COR-L47 (cell line): ENCODE data around the gene GEMIN2.
"Not testable (repeated sequence)": the region's sequence is repeated elsewhere in the genome, so short reads cannot be mapped to it uniquely, and the experiment has no call there.

Experiments
- DNase-seq: peaks from one replicate; lab custom pipeline; 2025; lab: John Stamatoyannopoulos, UW

Gene GEMIN2

GRCh38 chr14:39114073-39114838 is at the start of gene GEMIN2:
GEMIN2 (plus strand) TSS chr14:39114323; CDS start chr14:39114339, 16 bp downstream.
- DNase-seq, result peak; percentile 96

GRCh38 chr14:39069169-39069805 is 44.8 kb upstream of the GEMIN2 start:
- not testable (repeated sequence) for DNase-seq

- DNase-seq, result no peak
These were observed 44.2 kb upstream of the GEMIN2 start for GRCh38 chr14:39069923-39070322.

GRCh38 chr14:39071096-39071495 is 43.0 kb upstream of the GEMIN2 start:
- DNase-seq, result no peak

- DNase-seq, result no peak
These were observed 33.2 kb upstream of the GEMIN2 start for GRCh38 chr14:39080886-39081285.

GRCh38 chr14:39083127-39083526 is 31.0 kb upstream of the GEMIN2 start:
- no peak for DNase-seq

GRCh38 chr14:39085933-39086332 is 28.2 kb upstream of the GEMIN2 start:
- DNase-seq, result no peak

GRCh38 chr14:39087493-39087892 is 26.6 kb upstream of the GEMIN2 start:
- no peak for DNase-seq

- no peak for DNase-seq
These were observed 23.5 kb upstream of the GEMIN2 start for GRCh38 chr14:39090548-39091111.

GRCh38 chr14:39091716-39092115 is 22.4 kb upstream of the GEMIN2 start:
- DNase-seq, result no peak

- DNase-seq, result no peak
These were observed 19.6 kb upstream of the GEMIN2 start for GRCh38 chr14:39094515-39094914.

- no peak for DNase-seq
These were observed 17.0 kb upstream of the GEMIN2 start for GRCh38 chr14:39097159-39097558.

- DNase-seq, result not testable (repeated sequence)
These were observed 14.9 kb upstream of the GEMIN2 start for GRCh38 chr14:39099215-39099614.

GRCh38 chr14:39099748-39100147 is 14.4 kb upstream of the GEMIN2 start:
- DNase-seq, result no peak

GRCh38 chr14:39102265-39102968 is 11.7 kb upstream of the GEMIN2 start:
- no peak for DNase-seq

GRCh38 chr14:39102969-39103957 is 10.9 kb upstream of the GEMIN2 start, which contains the start of gene SEC23A:
SEC23A (minus strand) TSS chr14:39103235; CDS start chr14:39096118, 7,117 bp downstream.
- peak; percentile 74 for DNase-seq

- not testable (repeated sequence) for DNase-seq
These were observed 9.9 kb upstream of the GEMIN2 start for GRCh38 chr14:39104078-39104801.

GRCh38 chr14:39107591-39107996 is 6.5 kb upstream of the GEMIN2 start:
- peak; percentile 31 for DNase-seq

GRCh38 chr14:39108791-39109190 is 5.3 kb upstream of the GEMIN2 start:
- no peak for DNase-seq

- no peak for DNase-seq
These were observed 4.0 kb upstream of the GEMIN2 start for GRCh38 chr14:39109893-39110715.
